Neural cell (in vitro differentiated cells): ENCODE measurements around the gene DCP1A. TPM values are rescaled to one million over a fixed set of nuclear protein-coding genes. Genes with fewer than 3 reads are reported as not detected.
A peak's percentile ranks its signal among the peaks of the same experiment; 100 is the strongest.

Experiments
- H2AFZ ChIP-seq: fragments of 200-600, 300-800 bp; sonication (generic), shearing (Covaris generic); 2 replicates; pipeline ENCODE4 v1.6.0; 2014; ENCODE audit warnings: low read depth, mild to moderate bottlenecking, antibody characterized with exemption, low read length, moderate library complexity
- H3F3A ChIP-seq: fragments of 200-600 bp; shearing (Covaris generic); 2 replicates; pipeline ENCODE4 v1.6.1; 2016; ENCODE audit warnings: mild to moderate bottlenecking, moderate library complexity, mixed read lengths, antibody characterized with exemption, low read length; ENCODE audit not compliant: insufficient read depth, poor library complexity, severe bottlenecking
- H3K27ac ChIP-seq: fragments of 200-600, 300-800 bp; sonication (generic), shearing (Covaris generic); 2 replicates; pipeline ENCODE4 v1.5.1; 2014; ENCODE audit warnings: mild to moderate bottlenecking, low read length, moderate library complexity
- H3K27me3 ChIP-seq: fragments of 300-800, 200-600 bp; sonication (generic), shearing (Covaris generic); 2 replicates; pipeline ENCODE4 v1.6.0; 2014; ENCODE audit warnings: mild to moderate bottlenecking, low read depth, low read length, moderate library complexity; ENCODE audit not compliant: insufficient read depth
- H3K36me3 ChIP-seq: fragments of 300-800, 200-600 bp; sonication (generic), shearing (Covaris generic); 2 replicates; pipeline ENCODE4 v1.5.1; 2014; ENCODE audit warnings: mild to moderate bottlenecking, antibody characterized with exemption, low read length, moderate library complexity; ENCODE audit not compliant: insufficient read depth
- H3K4me2 ChIP-seq: fragments of 300-800, 200-600 bp; sonication (generic), shearing (Covaris generic); 2 replicates; pipeline ENCODE4 v1.6.0; 2014; ENCODE audit warnings: mild to moderate bottlenecking, low read length
- H3K4me3 ChIP-seq: fragments of 300-800, 200-600 bp; sonication (generic), shearing (Covaris generic); 2 replicates; pipeline ENCODE4 v1.5.1; 2014; ENCODE audit warnings: mild to moderate bottlenecking, low read length, moderate library complexity
- H3K79me2 ChIP-seq: fragments of 200-600 bp; shearing (Covaris generic); replicated peaks from 2 replicates; pipeline ENCODE4 v1.6.0; 2014; ENCODE audit warnings: mild to moderate bottlenecking, low read length, moderate library complexity; ENCODE audit not compliant: insufficient read depth
- H3K9ac ChIP-seq: fragments of 300-800, 200-600 bp; sonication (generic), shearing (Covaris generic); 2 replicates; pipeline ENCODE4 v1.6.1; 2016; ENCODE audit warnings: mild to moderate bottlenecking, low read length, mixed read lengths
- H3K9me2 ChIP-seq: fragments of 200-600 bp; shearing (Covaris generic); 2 replicates; pipeline ENCODE4 v1.6.1; 2016; ENCODE audit warnings: mild to moderate bottlenecking, low read length, mixed read lengths; ENCODE audit not compliant: insufficient read depth
- H3K9me3 ChIP-seq: fragments of 200-600, 300-800 bp; sonication (generic), shearing (Covaris generic); 2 replicates; pipeline ENCODE4 v1.6.1; 2016; ENCODE audit warnings: mild to moderate bottlenecking, mixed run types, low read length, moderate library complexity, mixed read lengths
- H4K20me1 ChIP-seq: fragments of 200-600 bp; shearing (Covaris generic); 2 replicates; pipeline ENCODE4 v1.6.1; 2016; ENCODE audit warnings: mild to moderate bottlenecking, mixed run types; ENCODE audit not compliant: insufficient read depth
- EP300 ChIP-seq: fragments of 450-650 bp; conservative IDR thresholded peaks from 2 replicates; pipeline ENCODE4 v1.6.1; 2014; ENCODE audit warnings: antibody characterized with exemption, mild to moderate bottlenecking, moderate library complexity; ENCODE audit not compliant: poor library complexity, severe bottlenecking
- EZH2 ChIP-seq: fragments of 200-600, 300-800 bp; shearing (Covaris generic), sonication (generic); IDR thresholded peaks from 2 replicates; pipeline ENCODE4 v1.6.1; 2014; ENCODE audit warnings: antibody characterized with exemption, low read length, borderline replicate concordance, mild to moderate bottlenecking; ENCODE audit not compliant: insufficient read depth, poor library complexity, severe bottlenecking
- MXI1 ChIP-seq: fragments of 450-650 bp; conservative IDR thresholded peaks from 2 replicates; pipeline ENCODE4 v1.6.1; 2014; ENCODE audit warnings: antibody characterized with exemption, mild to moderate bottlenecking; ENCODE audit not compliant: poor library complexity, severe bottlenecking
- POLR2AphosphoS5 ChIP-seq: IDR thresholded peaks from 2 replicates; pipeline ENCODE4 v1.6.1; 2012
- RAD21 ChIP-seq: fragments of 450-650 bp; conservative IDR thresholded peaks from 2 replicates; pipeline ENCODE4 v1.6.1; 2014; ENCODE audit warnings: antibody characterized with exemption, mild to moderate bottlenecking, moderate library complexity
- SMC3 ChIP-seq: fragments of 450-650 bp; conservative IDR thresholded peaks from 2 replicates; pipeline ENCODE4 v1.6.1; 2014; ENCODE audit warnings: antibody characterized with exemption, mild to moderate bottlenecking, moderate library complexity; ENCODE audit not compliant: poor library complexity
- TAF1 ChIP-seq: IDR thresholded peaks from 2 replicates; pipeline ENCODE4 v1.6.1; 2012; ENCODE audit warnings: low read depth
- polyA minus RNA-seq: library from RNA; depleted of rRNA, polyadenylated mRNA; stranded (reverse); fragments of >200 nt; gene quantifications from 2 replicates; pipeline ENCODE4 v1.2.3, GENCODE V29; 2014
- polyA plus RNA-seq: library from polyadenylated mRNA; depleted of rRNA; stranded (reverse); fragments of >200 nt; gene quantifications from 2 replicates; pipeline ENCODE4 v1.2.3, GENCODE V29; 2014
- TF ChIP-seq, protein P1 (sequence below): fragments of 450-650 bp; IDR thresholded peaks from 2 replicates; pipeline ENCODE4 v1.5.1; 2014; ENCODE audit warnings: antibody characterized with exemption, mild to moderate bottlenecking, moderate library complexity; ENCODE audit not compliant: poor library complexity, severe bottlenecking
- TF ChIP-seq, protein P2 (sequence below): IDR thresholded peaks from 2 replicates; pipeline ENCODE4 v1.6.1; 2012; ENCODE audit warnings: borderline replicate concordance

Gene DCP1A
- polyA plus RNA-seq (12.5 and 14.3 TPM in 2 replicates), polyA minus RNA-seq (29.9 and 39.7 TPM in 2 replicates)

DNA sequence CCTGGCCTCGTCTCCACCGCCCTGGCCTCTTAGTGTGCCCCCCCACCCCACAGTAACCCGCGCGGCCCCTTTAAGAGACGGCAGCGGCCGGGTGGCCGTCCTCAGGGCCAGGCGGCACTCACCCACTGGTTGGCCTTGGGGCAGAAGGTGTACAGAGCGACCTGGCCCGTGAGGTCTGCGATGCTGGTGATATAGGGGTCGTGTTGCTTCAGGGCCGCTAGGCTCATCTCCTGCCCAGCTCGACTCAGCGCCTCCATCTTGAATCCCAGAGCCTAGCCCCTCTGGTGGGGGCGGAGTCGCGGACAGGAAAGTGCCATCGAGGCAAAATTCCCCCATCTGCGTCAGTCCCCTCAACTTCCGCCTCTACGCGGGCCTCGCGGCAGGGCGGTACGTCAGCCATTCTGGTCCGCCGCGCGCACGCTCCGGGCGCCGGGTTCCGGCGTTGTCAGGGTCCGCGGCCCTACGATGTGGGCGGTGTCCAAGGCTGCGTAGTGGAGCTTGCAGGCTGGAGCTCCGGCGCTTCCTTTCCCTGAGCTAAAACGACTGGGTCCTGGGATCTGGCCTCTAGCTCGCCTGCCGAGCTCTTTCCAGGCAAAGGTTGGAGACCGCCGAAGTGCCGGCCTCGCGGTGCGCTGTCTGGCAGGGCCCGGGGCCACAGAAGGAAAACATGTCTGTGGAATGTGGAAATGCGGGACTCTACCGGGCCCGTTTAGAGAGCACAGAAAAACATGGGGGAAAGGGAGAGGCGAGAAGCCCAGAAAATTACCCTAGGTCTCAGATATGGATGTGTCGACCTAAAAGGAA is at the start of gene DCP1A:
DCP1A (minus strand) TSS at position 283 of the 804 bp plus-strand sequence; CDS start at position 257, 26 bp downstream.
- H3K9me2 ChIP-seq, result no peaks in the 10 kb centered on the region
- no peaks in the 10 kb centered on the region for H3K27me3 ChIP-seq
- TF ChIP-seq RAD21 (peak; percentile 63), TAF1 (peak; percentile 97), MXI1 (peak; percentile 95), EP300 (peak; percentile 88), EZH2 (no peak), POLR2AphosphoS5 (peak; percentile 99), SMC3 (peak; percentile 70)
- TF ChIP-seq, protein P1, sequence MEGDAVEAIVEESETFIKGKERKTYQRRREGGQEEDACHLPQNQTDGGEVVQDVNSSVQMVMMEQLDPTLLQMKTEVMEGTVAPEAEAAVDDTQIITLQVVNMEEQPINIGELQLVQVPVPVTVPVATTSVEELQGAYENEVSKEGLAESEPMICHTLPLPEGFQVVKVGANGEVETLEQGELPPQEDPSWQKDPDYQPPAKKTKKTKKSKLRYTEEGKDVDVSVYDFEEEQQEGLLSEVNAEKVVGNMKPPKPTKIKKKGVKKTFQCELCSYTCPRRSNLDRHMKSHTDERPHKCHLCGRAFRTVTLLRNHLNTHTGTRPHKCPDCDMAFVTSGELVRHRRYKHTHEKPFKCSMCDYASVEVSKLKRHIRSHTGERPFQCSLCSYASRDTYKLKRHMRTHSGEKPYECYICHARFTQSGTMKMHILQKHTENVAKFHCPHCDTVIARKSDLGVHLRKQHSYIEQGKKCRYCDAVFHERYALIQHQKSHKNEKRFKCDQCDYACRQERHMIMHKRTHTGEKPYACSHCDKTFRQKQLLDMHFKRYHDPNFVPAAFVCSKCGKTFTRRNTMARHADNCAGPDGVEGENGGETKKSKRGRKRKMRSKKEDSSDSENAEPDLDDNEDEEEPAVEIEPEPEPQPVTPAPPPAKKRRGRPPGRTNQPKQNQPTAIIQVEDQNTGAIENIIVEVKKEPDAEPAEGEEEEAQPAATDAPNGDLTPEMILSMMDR, result peak; percentile 36
- TF ChIP-seq, protein P2, sequence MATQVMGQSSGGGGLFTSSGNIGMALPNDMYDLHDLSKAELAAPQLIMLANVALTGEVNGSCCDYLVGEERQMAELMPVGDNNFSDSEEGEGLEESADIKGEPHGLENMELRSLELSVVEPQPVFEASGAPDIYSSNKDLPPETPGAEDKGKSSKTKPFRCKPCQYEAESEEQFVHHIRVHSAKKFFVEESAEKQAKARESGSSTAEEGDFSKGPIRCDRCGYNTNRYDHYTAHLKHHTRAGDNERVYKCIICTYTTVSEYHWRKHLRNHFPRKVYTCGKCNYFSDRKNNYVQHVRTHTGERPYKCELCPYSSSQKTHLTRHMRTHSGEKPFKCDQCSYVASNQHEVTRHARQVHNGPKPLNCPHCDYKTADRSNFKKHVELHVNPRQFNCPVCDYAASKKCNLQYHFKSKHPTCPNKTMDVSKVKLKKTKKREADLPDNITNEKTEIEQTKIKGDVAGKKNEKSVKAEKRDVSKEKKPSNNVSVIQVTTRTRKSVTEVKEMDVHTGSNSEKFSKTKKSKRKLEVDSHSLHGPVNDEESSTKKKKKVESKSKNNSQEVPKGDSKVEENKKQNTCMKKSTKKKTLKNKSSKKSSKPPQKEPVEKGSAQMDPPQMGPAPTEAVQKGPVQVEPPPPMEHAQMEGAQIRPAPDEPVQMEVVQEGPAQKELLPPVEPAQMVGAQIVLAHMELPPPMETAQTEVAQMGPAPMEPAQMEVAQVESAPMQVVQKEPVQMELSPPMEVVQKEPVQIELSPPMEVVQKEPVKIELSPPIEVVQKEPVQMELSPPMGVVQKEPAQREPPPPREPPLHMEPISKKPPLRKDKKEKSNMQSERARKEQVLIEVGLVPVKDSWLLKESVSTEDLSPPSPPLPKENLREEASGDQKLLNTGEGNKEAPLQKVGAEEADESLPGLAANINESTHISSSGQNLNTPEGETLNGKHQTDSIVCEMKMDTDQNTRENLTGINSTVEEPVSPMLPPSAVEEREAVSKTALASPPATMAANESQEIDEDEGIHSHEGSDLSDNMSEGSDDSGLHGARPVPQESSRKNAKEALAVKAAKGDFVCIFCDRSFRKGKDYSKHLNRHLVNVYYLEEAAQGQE, result peak; percentile 96
- peak within 1 kb of the TSS; percentile 99 for H3K9ac ChIP-seq
- peak within 1 kb of the TSS; percentile 100 for H2AFZ ChIP-seq
- peak within 1 kb of the TSS; percentile 93 for H3K27ac ChIP-seq
- H3F3A ChIP-seq, result no peaks in the 10 kb centered on the region
- peak within 1 kb of the TSS; percentile 95 for H3K4me3 ChIP-seq
- peaks cover 32% of the 10 kb centered on the region for H3K79me2 ChIP-seq
- no peaks in the 10 kb centered on the region for H3K9me3 ChIP-seq
- H3K36me3 ChIP-seq, result no peaks in the 10 kb centered on the region
- no peaks in the 10 kb centered on the region for H4K20me1 ChIP-seq
- H3K4me2 ChIP-seq, result peak within 1 kb of the TSS; percentile 93

DNA sequence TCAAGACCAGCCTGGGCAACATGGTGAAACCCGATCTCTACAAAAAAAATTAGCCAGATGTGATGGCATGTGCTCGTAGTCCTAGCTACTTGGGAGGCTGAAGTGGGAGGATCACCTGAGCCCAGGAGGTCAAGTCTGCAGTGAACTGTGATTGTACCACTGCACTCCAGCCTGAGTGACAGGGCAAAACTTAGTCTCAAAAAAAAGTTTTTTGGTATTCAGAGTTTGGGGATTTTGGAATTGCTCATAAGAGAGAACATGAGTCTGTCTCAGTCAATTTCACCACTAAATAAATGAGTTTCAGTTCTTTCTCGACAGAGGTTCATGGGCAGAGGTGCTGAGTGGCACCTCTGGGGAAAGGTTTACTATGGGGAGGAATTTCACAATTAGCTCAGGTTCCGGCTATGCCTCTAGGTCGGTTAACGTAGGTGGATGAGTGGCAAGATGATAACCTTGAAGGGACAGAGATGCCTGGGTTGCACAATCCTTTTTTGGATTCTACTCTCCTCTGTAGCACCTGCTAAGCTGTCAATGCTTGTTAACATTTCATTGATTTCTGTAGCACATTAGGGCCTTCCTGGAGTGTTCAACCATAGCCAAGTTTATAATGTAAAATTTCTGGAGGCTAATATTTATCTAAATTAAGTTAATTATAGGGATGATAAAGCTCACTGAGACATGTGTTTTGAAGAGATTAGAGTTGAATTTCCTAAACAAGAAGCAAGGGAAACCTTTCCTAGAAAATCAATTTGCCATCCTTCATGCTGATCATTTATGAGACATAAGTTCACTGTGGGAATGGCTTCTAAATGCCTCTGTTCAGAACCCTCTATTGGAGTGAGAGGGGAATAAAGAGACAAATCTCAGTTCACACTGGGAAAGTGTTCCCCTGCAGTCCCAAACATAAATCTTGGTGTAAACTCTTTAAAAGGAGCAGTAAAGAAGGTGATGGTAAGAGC is 37.4 kb upstream of the DCP1A start:
- no peak overlapping the region for H3K27ac ChIP-seq
- H3K79me2 ChIP-seq, result no peaks in the 10 kb centered on the region
- H3K4me2 ChIP-seq, result no peak overlapping the region
- no peaks in the 10 kb centered on the region for H3K9me2 ChIP-seq
- no peaks in the 10 kb centered on the region for H4K20me1 ChIP-seq
- no peak overlapping the region for H3K9ac ChIP-seq
- H3F3A ChIP-seq, result no peaks in the 10 kb centered on the region
- H3K9me3 ChIP-seq, result no peaks in the 10 kb centered on the region
- TF ChIP-seq EP300, result no peak
- TF ChIP-seq, protein P1, result no peak
- no peak for TF ChIP-seq MXI1
- TF ChIP-seq RAD21, result no peak
- no peak for TF ChIP-seq SMC3
- TF ChIP-seq, protein P2, result no peak
- no peak for TF ChIP-seq POLR2AphosphoS5
- TF ChIP-seq EZH2, result no peak
- TF ChIP-seq TAF1, result no peak
- H2AFZ ChIP-seq, result no peak overlapping the region
- no peaks in the 10 kb centered on the region for H3K27me3 ChIP-seq
- no peaks in the 10 kb centered on the region for H3K36me3 ChIP-seq
- no peak overlapping the region for H3K4me3 ChIP-seq
